CD4-positive, alpha-beta T cell treated with Interleukin-15 for 1 hour (primary cell): ENCODE measurements around the gene GBP7.
"Not testable (repeated sequence)": the region's sequence is repeated elsewhere in the genome, so short reads cannot be mapped to it uniquely, and the experiment has no call there.

Experiments
- DNase-seq: peaks from one replicate; pipeline ENCODE4 v3.0.0-alpha.2; 2020

GBP7 gene

GRCh38 chr1:89169166-89169565 lies 6.6 kb downstream of the GBP7 start:
- no peak for DNase-seq

- no peak for DNase-seq
Measured at GRCh38 chr1:89167590-89168230, 8.1 kb downstream of the GBP7 start.

GRCh38 chr1:89166705-89167104 lies 9.1 kb downstream of the GBP7 start:
- DNase-seq = no peak

DNA sequence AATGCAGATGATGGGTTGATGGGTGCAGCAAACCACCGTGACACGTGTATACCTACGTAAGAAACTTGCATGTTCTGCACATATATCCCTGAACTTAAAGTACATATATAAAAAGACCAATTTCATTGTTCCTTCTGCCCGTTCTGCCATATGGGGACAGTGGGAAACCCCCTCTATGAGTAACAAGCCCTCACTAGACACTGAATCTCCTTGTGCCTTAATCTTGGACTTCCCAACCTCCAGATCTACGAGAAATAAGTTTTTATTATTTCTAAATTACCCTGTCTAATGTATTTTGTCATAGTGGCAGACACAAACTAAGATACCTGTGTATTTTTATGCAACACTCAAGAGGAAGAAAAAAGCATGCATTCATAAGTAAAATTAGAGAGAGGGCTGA lies 10.0 kb downstream of the GBP7 start:
- DNase-seq = no peak

GRCh38 chr1:89151047-89151446 lies 24.8 kb downstream of the GBP7 start:
- no peak for DNase-seq

DNA sequence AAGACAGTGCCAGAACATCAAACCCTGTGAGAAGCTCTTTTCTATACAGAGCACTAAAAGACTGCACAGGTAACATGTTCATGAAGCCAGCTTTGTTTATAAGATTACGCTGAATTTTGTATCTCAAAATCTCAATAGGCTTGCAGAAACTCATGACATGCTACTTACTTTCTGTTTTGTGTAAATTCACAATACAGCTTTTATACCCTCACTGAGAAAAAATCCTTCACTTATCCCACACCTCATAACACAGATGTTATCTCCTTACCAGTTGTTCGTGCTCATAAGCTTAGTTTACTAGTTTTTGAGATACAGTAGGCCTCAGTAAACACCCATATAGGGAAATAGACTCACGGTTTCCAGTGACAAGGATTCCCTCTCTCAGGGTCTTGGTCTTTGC lies 25.8 kb downstream of the GBP7 start:
- DNase-seq = no peak

- no peak for DNase-seq
Measured at GRCh38 chr1:89149229-89149628, 26.6 kb downstream of the GBP7 start.

DNA sequence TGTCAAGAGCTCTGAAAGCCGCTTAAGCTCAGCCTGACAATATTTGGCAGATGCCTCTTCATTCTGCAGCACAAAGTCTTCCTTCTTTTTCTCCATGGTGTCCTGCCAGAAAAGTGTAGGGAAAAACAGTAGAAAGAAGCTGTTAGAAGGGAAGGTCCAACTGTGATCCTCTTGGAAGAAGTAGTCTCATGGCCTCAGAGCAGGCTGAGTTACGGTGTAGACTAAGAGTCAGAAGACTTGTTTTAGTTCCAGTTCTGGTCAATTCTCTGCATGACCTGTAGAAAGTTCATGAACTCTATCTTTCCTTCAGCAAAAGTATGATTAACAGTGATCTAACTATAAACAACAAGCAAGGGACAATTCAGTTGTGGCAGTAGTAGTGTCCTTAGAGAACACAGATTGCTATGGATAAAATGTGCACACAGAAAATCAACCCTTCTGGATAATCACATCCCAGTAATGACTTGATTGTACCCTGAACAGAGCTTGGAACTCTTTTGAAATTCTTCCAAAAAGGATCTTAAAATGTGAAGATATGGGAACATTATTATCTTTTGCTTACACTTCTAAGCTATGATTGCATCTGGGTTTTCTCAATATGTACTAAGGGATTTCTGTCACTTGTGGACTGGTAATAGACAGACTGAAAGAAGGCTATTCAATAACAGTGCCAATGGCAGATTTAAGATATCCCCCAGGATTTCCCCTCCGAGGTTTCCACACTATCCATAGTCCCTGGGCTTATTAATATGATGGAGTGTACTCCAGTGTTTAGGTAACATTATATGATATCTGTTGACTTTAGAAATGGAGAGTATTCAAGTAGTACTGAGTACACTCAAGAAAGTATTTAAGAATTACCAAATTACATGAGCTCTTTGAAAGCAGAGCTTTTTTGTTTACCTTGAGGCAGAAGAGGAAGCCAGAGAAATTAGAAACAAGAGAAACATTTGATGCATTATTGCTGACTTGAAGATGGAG lies 27.8 kb downstream of the GBP7 start:
- DNase-seq = no peak

DNA sequence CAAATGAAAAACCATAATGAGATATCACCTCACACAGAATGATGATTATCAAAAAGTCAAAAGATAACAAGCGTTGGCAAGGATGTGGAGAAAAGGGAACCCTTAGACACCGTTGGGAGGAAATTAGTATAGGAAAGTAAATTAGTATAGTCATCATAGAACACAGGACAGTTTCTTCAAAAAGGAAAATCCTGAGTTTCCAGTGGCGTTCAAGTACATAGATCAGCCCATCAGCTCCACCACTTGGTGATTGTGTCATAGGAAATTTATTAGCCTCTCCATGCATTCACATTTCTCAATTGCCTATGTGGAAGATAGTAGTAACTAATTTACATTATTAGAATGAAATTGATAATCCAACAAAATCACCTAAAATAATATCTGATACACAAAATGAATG lies 29.1 kb downstream of the GBP7 start:
- DNase-seq = no peak

GRCh38 chr1:89143484-89143883 lies 32.3 kb downstream of the GBP7 start:
- no peak for DNase-seq

DNA sequence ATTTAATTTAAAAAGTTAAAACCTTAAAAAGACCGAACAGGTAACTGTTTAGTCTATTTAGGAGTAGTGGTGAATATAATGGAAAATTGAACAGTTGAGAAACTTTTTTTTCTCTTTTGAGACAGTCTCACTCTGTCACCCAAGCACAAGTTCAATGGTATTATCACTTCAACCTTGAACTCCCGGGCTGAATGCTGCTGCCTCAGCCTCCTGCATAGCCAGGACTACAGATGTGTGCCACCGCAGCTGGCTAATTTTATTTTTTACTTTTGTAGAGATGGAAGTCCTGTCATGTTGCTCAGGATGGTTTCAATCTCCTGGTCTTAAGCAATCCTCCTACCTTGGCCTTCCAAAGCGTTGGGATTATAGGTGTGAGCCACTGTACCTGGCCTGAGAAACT lies 33.6 kb downstream of the GBP7 start:
- no peak for DNase-seq

- no peak for DNase-seq
Measured at GRCh38 chr1:89133747-89134146, 42.1 kb downstream of the GBP7 start.

DNA sequence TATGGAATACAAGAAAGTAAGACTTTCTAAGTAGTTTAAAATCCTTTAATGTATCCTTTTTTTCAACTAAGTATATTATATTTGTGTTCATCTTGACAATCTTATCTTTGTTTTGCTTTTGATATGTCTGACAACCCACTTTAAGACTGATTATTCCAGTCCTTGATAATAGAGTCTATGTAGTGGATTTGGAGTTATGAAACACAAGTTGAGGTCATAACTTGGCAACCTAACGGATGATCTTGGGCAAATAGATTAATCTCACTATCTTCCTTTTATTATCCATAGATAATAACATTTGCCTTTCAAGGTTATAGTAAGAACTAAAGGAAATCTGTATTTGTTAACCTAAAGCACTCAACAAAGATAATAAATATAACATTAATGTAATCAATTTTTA lies 45.1 kb downstream of the GBP7 start:
- DNase-seq = no peak

DNA sequence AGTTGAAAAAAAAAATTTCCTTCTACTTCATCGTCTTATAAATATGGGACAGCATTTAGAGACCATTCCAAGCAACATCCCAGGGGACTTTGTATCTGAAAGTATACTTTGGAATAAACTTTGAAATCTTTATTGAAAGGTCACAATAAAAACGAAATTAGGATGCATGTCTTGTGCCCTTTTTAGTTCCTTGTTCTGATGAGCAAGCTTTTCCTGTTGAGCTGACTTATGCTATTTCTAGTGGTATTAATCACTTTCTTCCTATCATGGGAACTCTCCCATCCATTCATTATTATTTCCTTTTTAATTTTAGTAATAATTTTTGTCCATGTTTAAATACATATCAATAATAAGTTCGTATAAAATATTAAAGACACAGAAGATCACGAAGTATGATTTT lies 45.9 kb downstream of the GBP7 start:
- DNase-seq = no peak

DNA sequence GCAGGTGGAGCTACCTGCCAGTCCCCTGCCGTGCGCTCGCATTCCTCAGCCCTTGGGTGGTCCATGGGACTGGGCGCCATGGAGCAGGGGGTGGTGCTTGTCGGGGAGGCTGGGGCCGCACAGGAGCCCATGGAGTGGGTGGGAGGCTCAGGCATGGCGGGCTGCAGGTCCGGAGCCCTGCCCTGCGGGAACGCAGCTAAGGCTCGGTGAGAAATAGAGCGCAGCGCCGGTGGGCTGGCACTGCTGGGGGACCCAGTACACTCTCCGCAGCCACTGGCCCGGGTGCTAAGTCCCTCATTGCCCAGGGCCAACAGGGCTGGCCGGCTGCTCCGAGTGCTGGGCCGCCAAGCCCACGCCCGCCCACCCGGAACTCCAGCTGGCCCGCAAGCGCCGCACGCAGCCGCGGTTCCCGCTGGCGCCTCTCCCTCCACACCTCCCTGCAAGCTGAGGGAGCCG lies 47.8 kb downstream of the GBP7 start:
- not testable (repeated sequence) for DNase-seq

GRCh38 chr1:89126602-89127565 lies 48.9 kb downstream of the GBP7 start:
- peak; percentile 84 for DNase-seq

DNA sequence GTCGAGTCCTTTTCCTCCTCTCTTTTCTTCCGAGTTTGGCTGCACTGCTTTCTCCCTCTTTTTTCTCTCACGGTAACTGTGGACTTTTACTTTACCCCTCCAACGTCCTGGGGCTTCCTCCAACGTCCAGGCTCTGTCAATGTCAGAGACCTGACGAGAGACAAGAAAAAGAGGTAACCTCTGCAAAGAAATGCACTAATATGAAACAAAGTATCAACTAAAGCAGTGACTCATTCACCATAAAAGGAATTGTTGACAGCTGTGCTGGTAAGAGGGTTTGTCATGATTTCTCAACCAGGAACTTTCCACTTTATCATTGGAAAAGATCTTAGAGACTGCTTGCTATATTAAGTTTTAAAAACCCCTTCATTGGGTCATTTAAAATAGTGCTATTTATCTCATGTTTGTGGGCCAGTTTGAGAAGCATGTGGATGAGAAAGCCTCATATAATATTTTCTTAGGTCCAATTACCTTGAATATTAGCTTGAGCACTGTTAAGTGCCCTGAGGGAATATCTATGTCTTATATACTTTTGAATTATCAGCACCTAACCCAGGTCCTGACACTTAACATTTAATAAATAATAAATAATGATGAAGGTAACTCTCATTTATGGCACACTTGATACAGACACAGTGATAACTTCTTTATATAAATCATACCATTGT lies 49.8 kb downstream of the GBP7 start, which contains the start of gene GBP2:
Gene GBP2 (minus strand): TSS at position 202 of the 668 bp plus-strand sequence. CDS start 4,148 bp downstream, outside the sequence.
- peak; percentile 19 for DNase-seq

GRCh38 chr1:89125240-89125912 lies 50.4 kb downstream of the GBP7 start:
- no peak for DNase-seq

- DNase-seq = no peak
Measured at GRCh38 chr1:89121641-89122040, 54.2 kb downstream of the GBP7 start.

- no peak for DNase-seq
Measured at GRCh38 chr1:89114662-89115061, 61.1 kb downstream of the GBP7 start.

- no peak for DNase-seq
Measured at GRCh38 chr1:89112871-89113613, 62.8 kb downstream of the GBP7 start.
